Measurements from ENCODE around the gene NR6A1.

The NR6A1 gene

DNA sequence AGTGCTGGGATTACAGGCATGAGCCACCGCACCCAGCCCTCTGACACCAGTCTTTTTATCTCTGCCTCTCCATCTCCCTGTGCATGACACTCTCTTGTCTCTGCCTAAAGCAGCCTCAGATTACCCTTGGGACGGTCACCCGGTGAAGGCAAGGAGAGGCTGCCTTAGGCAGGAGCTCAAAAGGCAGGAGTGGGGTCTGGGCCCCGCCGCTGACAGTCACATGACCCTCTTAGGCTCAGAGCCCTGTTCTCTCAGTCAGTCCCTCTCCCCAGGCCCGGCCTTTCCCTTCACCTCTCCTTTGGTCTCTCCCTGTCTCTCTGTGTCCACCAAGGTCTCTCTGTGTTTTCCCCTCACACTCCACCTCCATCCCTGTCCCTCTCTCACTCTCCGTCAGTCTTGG lies 298.3 kb downstream of the NR6A1 start:
- H3K9ac ChIP-seq (ENCODE audit: low read depth, low read length, poor library complexity, severe bottlenecking), result no peak overlapping the region
- H3K27me3 ChIP-seq (ENCODE audit: insufficient read depth, low read length, poor library complexity, severe bottlenecking), result no peaks in the 10 kb centered on the region
- H4K20me1 ChIP-seq (ENCODE audit: insufficient read depth, low read length, poor library complexity, severe bottlenecking), result no peaks in the 10 kb centered on the region
- TF ChIP-seq EZH2phosphoT487 (IDR thresholded peaks at IDR 0.05; ENCODE audit: borderline replicate concordance) (no peak), CTCF (conservative IDR thresholded peaks at IDR 0.05; ENCODE audit: low read length) (no peak)
- H3K4me3 ChIP-seq (ENCODE audit: low read length, poor library complexity, severe bottlenecking), result no peak overlapping the region
- no peaks in the 10 kb centered on the region for H3F3A ChIP-seq (ENCODE audit: low read depth)
- no peaks in the 10 kb centered on the region for H3K9me2 ChIP-seq (replicated peaks; ENCODE audit: low read depth, low read length)
- no peaks in the 10 kb centered on the region for H3K36me3 ChIP-seq (ENCODE audit: insufficient read depth, low read length)
- H3K9me3 ChIP-seq (ENCODE audit: insufficient read depth, low read depth, low read length), result no peaks in the 10 kb centered on the region
- no peaks in the 10 kb centered on the region for H3K79me2 ChIP-seq (ENCODE audit: insufficient read depth, low read length)
- no peak overlapping the region for H3K4me2 ChIP-seq (ENCODE audit: low read depth, low read length, poor library complexity, severe bottlenecking)
- H3K4me1 ChIP-seq (ENCODE audit: insufficient read depth, low read length, poor library complexity, severe bottlenecking), result no peaks in the 10 kb centered on the region
- H2AFZ ChIP-seq (ENCODE audit: low read length), result no peak overlapping the region

DNA sequence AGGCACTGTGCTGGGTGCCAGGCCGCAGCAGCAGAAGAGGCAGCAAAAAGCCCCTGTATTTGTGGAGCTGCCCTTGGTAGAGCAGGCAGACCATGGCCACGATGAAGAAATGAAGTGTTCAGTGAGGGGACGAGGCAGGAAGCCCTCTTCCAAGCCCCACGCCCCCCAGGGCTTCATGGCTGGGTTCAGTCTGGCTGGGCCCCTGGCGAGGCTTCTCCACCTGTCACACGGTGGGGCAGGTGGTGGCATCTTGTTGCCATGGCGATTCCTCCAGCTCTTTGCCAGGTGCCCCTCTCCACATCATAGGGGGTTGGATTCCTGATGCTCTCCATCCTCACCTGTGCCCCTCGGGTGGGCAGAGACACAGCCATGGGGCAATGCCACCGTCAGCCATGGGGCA lies 299.4 kb downstream of the NR6A1 start:
- H3K4me2 ChIP-seq (ENCODE audit: low read depth, low read length, poor library complexity, severe bottlenecking), result no peak overlapping the region
- TF ChIP-seq CTCF (conservative IDR thresholded peaks at IDR 0.05; ENCODE audit: low read length) (no peak), EZH2phosphoT487 (IDR thresholded peaks at IDR 0.05; ENCODE audit: borderline replicate concordance) (no peak)
- no peaks in the 10 kb centered on the region for H3K79me2 ChIP-seq (ENCODE audit: insufficient read depth, low read length)
- H2AFZ ChIP-seq (ENCODE audit: low read length), result no peak overlapping the region
- H3K4me1 ChIP-seq (ENCODE audit: insufficient read depth, low read length, poor library complexity, severe bottlenecking), result no peaks in the 10 kb centered on the region
- H3F3A ChIP-seq (ENCODE audit: low read depth), result no peaks in the 10 kb centered on the region
- H4K20me1 ChIP-seq (ENCODE audit: insufficient read depth, low read length, poor library complexity, severe bottlenecking), result no peaks in the 10 kb centered on the region
- H3K9me2 ChIP-seq (replicated peaks; ENCODE audit: low read depth, low read length), result no peaks in the 10 kb centered on the region
- no peaks in the 10 kb centered on the region for H3K27me3 ChIP-seq (ENCODE audit: insufficient read depth, low read length, poor library complexity, severe bottlenecking)
- H3K9ac ChIP-seq (ENCODE audit: low read depth, low read length, poor library complexity, severe bottlenecking), result no peak overlapping the region
- H3K4me3 ChIP-seq (ENCODE audit: low read length, poor library complexity, severe bottlenecking), result no peak overlapping the region
- no peaks in the 10 kb centered on the region for H3K36me3 ChIP-seq (ENCODE audit: insufficient read depth, low read length)
- no peaks in the 10 kb centered on the region for H3K9me3 ChIP-seq (ENCODE audit: insufficient read depth, low read depth, low read length)

DNA sequence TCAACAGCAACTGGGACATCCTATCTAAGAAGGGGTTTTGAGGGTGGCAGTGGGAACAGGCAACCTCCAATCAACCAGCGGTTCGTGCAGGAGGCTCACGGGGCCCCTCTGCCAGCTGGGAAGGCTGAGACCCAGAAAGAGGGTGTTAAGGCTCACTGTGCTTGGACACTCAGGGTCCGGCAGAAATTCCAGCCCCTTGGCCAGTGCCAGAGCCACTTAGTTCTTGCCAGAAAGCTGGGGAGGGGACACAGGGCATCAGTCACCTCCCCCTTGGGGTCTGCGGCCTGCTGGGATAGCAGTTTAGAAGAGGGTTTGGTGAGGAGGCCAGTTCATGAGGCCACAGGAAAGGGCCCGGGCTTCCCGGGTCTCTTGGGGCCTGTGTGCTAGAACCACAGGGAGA lies 300.4 kb downstream of the NR6A1 start:
- Histone ChIP-seq H3F3A (ENCODE audit: low read depth) (no peaks in the 10 kb centered on the region), H3K4me3 (ENCODE audit: low read length, poor library complexity, severe bottlenecking) (no peak overlapping the region), H3K4me1 (ENCODE audit: insufficient read depth, low read length, poor library complexity, severe bottlenecking) (no peaks in the 10 kb centered on the region), H4K20me1 (ENCODE audit: insufficient read depth, low read length, poor library complexity, severe bottlenecking) (no peaks in the 10 kb centered on the region), H3K9me2 (replicated peaks; ENCODE audit: low read depth, low read length) (no peaks in the 10 kb centered on the region), H3K9ac (ENCODE audit: low read depth, low read length, poor library complexity, severe bottlenecking) (no peak overlapping the region), H3K9me3 (ENCODE audit: insufficient read depth, low read depth, low read length) (no peaks in the 10 kb centered on the region), H3K27me3 (ENCODE audit: insufficient read depth, low read length, poor library complexity, severe bottlenecking) (no peaks in the 10 kb centered on the region), H3K36me3 (ENCODE audit: insufficient read depth, low read length) (no peaks in the 10 kb centered on the region), H3K79me2 (ENCODE audit: insufficient read depth, low read length) (no peaks in the 10 kb centered on the region), H3K4me2 (ENCODE audit: low read depth, low read length, poor library complexity, severe bottlenecking) (no peak overlapping the region), H2AFZ (ENCODE audit: low read length) (no peak overlapping the region)
- TF ChIP-seq EZH2phosphoT487 (IDR thresholded peaks at IDR 0.05; ENCODE audit: borderline replicate concordance) (no peak), CTCF (conservative IDR thresholded peaks at IDR 0.05; ENCODE audit: low read length) (no peak)

Data from Loucy (cell line).